SJCRH30 (cell line): ENCODE measurements around the gene CACNA1B. TPM values are rescaled to one million over a fixed set of nuclear protein-coding genes. Genes with fewer than 3 reads are reported as not detected.

Source experiments
- DNase-seq, 2 experiments: peaks; one replicate each; pipeline ENCODE4 v3.0.0-alpha.2; 2015 to 2020
- H3K27ac ChIP-seq: fragments of 250-450 bp; sonication (Bioruptor Pico); 2 replicates; pipeline ENCODE4 v1.5.1; 2020; ENCODE audit warnings: mild to moderate bottlenecking, moderate library complexity
- H3K27me3 ChIP-seq: fragments of 250-450 bp; sonication (Bioruptor Pico); 2 replicates; pipeline ENCODE4 v1.5.1; 2020; ENCODE audit warnings: mild to moderate bottlenecking, moderate library complexity
- H3K36me3 ChIP-seq: fragments of 250-450 bp; sonication (Bioruptor Pico); 2 replicates; pipeline ENCODE4 v1.5.1; 2020; ENCODE audit warnings: mild to moderate bottlenecking, moderate library complexity
- H3K4me1 ChIP-seq: fragments of 250-450 bp; sonication (Bioruptor Pico); 2 replicates; pipeline ENCODE4 v1.5.1; 2020; ENCODE audit warnings: mild to moderate bottlenecking, moderate library complexity
- H3K4me3 ChIP-seq: fragments of 250-450 bp; sonication (Bioruptor Pico); 2 replicates; pipeline ENCODE4 v1.5.1; 2020; ENCODE audit warnings: mild to moderate bottlenecking, moderate library complexity
- H3K9me3 ChIP-seq: fragments of 250-450 bp; sonication (Bioruptor Pico); replicated peaks from 2 replicates; pipeline ENCODE4 v1.5.1; 2020; ENCODE audit warnings: mild to moderate bottlenecking, moderate library complexity
- total RNA-seq: library from RNA; depleted of rRNA; stranded (reverse); fragments of >200 nt; shearing (Covaris generic); gene quantifications from 2 replicates; pipeline ENCODE4 v1.2.3, GENCODE V29; 2014

CACNA1B gene
- total RNA-seq, 1 experiment from 2014 or later = 0.02 TPM

- no peak overlapping the region for H3K27ac ChIP-seq
- no peaks in the 10 kb centered on the region for H3K36me3 ChIP-seq
- H3K27me3 ChIP-seq = peaks cover 3% of the 10 kb centered on the region; the same call in 1 of the 2 replicates
- no peak for DNase-seq
- no peaks in the 10 kb centered on the region for H3K4me1 ChIP-seq
- H3K9me3 ChIP-seq = no peaks in the 10 kb centered on the region
- H3K4me3 ChIP-seq = no peak overlapping the region
These were observed 184.6 kb downstream of the CACNA1B start for GRCh38 chr9:138062196-138062595.

DNA sequence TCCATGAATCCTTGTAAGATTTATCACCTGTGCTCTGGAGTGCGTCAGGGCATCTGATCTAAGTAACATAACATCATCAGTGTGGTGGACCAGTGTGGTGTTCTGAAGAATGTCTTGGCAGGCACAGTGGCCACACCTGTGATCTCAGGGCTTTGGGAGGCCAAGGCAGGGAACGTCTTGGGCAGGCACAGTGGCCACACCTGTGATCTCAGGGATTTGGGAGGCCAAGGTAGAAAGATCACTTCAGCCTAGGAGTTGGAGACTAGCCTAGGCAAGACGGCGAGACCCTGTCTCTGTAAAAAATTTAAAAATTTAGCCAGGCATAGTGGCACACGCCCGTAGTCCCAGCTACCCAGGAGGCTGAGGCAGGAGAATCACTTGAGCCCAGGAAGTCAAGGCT, 185.5 kb downstream of the CACNA1B start:
- Histone ChIP-seq H3K4me3 (no peak overlapping the region), H3K9me3 (no peaks in the 10 kb centered on the region), H3K27me3 (peaks cover 11% of the 10 kb centered on the region; the same call in 1 of the 2 replicates), H3K27ac (no peak overlapping the region), H3K36me3 (no peaks in the 10 kb centered on the region), H3K4me1 (no peaks in the 10 kb centered on the region)
- DNase-seq = no peak

DNA sequence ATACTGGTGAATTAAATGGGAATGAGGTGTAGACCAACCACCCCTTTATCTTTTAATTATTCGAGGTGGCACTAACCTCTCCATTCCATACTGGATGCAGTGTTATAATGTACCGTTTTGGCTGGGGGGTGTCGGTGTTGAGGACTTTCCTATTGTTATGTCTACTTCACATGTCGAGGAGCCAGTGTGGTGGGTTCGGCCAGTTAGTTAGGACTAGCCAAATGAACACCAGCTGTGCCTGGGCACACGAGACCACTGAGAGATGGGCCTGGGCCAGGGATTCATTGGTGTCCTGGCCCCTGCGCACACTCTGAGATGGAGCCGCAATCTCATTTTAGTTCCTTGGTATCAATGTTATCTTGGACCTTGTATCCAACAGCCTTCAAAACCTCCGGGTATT, 186.2 kb downstream of the CACNA1B start:
- no peaks in the 10 kb centered on the region for H3K36me3 ChIP-seq
- no peaks in the 10 kb centered on the region for H3K9me3 ChIP-seq
- no peaks in the 10 kb centered on the region for H3K4me1 ChIP-seq
- no peak overlapping the region for H3K4me3 ChIP-seq
- H3K27me3 ChIP-seq = peaks cover 11% of the 10 kb centered on the region; the same call in 1 of the 2 replicates
- DNase-seq = no peak
- no peak overlapping the region for H3K27ac ChIP-seq

DNA sequence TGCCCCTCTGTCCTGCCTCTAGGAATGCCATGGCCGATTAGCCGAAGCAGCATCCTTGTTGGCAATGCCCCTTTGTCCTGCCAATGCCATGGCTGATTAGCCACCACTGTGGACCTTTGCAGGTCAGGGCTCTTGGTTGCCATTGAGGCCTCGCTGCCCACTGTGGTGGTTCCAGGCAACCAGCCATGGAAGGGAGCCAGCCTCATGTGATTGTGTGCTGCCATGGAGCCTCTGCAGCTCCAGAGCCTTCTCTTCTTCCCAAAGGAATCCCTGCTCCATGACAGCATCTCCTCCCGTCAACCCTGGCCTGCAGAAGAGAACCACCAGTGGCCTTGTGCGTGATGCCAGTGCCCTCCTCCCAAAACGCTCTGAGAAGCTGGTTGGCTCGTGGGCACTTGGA, 187.0 kb downstream of the CACNA1B start:
- no peak overlapping the region for H3K27ac ChIP-seq
- peaks cover 18% of the 10 kb centered on the region; the same call in 1 of the 2 replicates for H3K27me3 ChIP-seq
- H3K4me3 ChIP-seq = no peak overlapping the region
- H3K4me1 ChIP-seq = no peaks in the 10 kb centered on the region
- no peaks in the 10 kb centered on the region for H3K36me3 ChIP-seq
- no peaks in the 10 kb centered on the region for H3K9me3 ChIP-seq
- no peak for DNase-seq

GRCh38 chr9:138065287-138065686, 187.7 kb downstream of the CACNA1B start:
- H3K4me1 ChIP-seq = no peaks in the 10 kb centered on the region
- H3K36me3 ChIP-seq = no peaks in the 10 kb centered on the region
- no peaks in the 10 kb centered on the region for H3K9me3 ChIP-seq
- H3K4me3 ChIP-seq = no peak overlapping the region
- no peak overlapping the region for H3K27ac ChIP-seq
- H3K27me3 ChIP-seq = peaks cover 18% of the 10 kb centered on the region; the same call in 1 of the 2 replicates
- DNase-seq = no peak

DNA sequence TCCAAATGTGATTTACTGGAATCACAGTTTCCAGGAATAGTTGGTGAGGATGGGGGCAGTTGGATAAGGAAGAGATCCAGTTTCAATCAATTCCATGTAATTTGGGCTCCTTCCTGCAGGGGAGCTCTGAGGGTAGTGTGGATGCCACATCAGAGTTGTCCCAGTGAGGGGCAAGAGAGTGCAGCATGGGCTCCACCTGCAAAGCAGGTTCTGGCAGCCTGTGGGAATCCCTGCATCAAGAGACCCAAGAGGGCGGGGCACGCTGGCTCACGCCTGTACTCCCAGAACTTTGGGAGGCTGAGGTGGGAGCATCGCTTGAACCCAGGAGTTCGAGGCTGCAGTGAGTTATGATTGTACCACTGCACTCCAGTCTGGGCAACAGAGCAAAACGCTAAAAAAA, 188.5 kb downstream of the CACNA1B start:
- H3K36me3 ChIP-seq = no peaks in the 10 kb centered on the region
- no peaks in the 10 kb centered on the region for H3K4me1 ChIP-seq
- no peak overlapping the region for H3K27ac ChIP-seq
- peaks cover 18% of the 10 kb centered on the region; the same call in 1 of the 2 replicates for H3K27me3 ChIP-seq
- no peak overlapping the region for H3K4me3 ChIP-seq
- H3K9me3 ChIP-seq = no peaks in the 10 kb centered on the region
- no peak for DNase-seq

DNA sequence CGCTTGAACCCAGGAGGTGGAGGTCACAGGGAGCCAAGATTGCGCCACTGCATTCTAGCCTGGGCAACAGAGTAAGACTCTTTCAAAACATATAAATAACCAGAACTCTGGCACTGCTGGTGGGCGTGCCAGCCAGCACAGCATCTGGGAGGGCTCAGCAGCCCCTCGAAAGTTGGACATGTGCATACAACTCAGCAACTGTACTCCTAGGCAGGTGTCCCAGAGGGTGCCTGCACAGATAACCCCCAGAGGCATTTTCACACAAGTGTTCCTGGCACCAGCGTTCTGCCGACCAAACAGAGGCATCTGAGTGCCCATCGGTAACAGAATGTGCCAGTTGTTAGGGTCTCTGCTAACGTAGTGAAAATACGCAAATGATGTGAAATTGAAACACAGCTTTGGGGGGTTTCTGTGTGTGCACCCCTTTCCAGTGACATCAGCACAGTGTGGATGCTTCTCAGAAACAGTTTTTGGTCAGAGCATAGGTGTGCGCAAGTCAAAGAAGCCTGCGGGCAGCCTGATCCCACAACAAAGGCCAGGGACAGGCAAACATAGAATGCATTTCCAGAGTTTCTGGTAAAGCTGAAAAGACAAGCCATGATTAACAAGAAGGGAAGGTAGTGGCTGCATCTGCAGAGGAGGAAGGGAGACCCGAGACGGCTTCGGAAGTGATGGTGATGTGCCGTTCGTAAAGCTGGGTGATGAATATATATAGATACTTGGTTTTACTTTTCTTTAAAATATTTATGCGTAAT, 190.2 kb downstream of the CACNA1B start:
- Histone ChIP-seq H3K36me3 (no peaks in the 10 kb centered on the region), H3K9me3 (no peaks in the 10 kb centered on the region), H3K27me3 (peaks cover 23% of the 10 kb centered on the region; the same call in 1 of the 2 replicates), H3K27ac (no peak overlapping the region), H3K4me1 (no peaks in the 10 kb centered on the region), H3K4me3 (no peak overlapping the region)
- DNase-seq = no peak

- H3K4me3 ChIP-seq = no peak overlapping the region
- no peak overlapping the region for H3K27ac ChIP-seq
- no peaks in the 10 kb centered on the region for H3K4me1 ChIP-seq
- H3K9me3 ChIP-seq = no peaks in the 10 kb centered on the region
- H3K36me3 ChIP-seq = no peaks in the 10 kb centered on the region
- DNase-seq = no peak
- peaks cover 23% of the 10 kb centered on the region; the same call in 1 of the 2 replicates for H3K27me3 ChIP-seq
These were observed 191.0 kb downstream of the CACNA1B start for GRCh38 chr9:138068601-138069035.

GRCh38 chr9:138069731-138070456, 192.3 kb downstream of the CACNA1B start:
- Histone ChIP-seq H3K27ac (no peak overlapping the region), H3K4me3 (no peak overlapping the region), H3K9me3 (no peaks in the 10 kb centered on the region), H3K36me3 (no peaks in the 10 kb centered on the region), H3K4me1 (no peaks in the 10 kb centered on the region), H3K27me3 (peaks cover 23% of the 10 kb centered on the region; the same call in 1 of the 2 replicates)
- DNase-seq = no peak

DNA sequence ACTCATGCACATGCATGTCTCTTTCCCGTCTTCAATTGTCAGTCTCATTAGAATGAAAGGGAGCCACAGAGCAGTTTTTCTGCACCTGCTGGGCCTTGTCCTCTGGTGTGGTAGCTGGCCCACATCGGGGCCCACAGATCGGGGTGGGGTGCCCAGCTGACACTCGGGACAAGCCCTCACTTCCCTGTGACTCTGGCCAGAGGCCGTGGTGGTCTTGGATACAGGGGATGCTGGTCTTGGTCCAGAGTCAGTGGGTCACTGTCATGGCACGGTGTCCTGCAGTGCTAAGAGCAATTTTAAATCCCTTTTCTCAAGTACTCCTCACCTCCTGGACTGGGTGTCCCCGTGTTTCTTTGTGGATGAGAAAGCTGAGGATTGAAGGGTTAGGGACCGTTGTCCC, 193.2 kb downstream of the CACNA1B start:
- DNase-seq = no peak

DNA sequence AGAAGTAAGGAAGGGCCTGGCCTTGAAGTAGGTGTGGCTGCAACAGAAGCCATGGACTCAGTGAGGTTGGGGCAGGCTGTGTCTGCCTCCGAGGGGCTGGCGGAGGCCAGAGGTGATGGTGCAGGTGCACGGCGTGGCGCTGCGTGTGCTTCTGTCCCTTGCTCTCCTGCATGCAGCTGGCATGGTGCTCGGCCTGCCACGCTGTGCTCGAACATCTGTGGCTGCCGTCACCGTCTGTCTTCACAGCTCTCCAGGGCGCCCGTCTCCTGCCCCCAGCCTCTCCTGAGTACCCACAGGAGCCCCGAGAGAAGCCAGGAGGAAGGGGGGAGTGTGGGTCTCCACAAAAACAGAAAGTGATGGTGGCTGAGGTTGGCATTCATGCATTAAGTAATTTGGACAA, 193.7 kb downstream of the CACNA1B start:
- Histone ChIP-seq H3K36me3 (no peaks in the 10 kb centered on the region), H3K27ac (no peak overlapping the region), H3K4me3 (no peak overlapping the region), H3K27me3 (peaks cover 23% of the 10 kb centered on the region; the same call in 1 of the 2 replicates), H3K4me1 (no peaks in the 10 kb centered on the region), H3K9me3 (no peaks in the 10 kb centered on the region)
- no peak for DNase-seq

More for the DNA sequence above, 193.2 kb downstream of the CACNA1B start:
- Histone ChIP-seq H3K4me1 (no peaks in the 10 kb centered on the region), H3K9me3 (no peaks in the 10 kb centered on the region), H3K27me3 (peaks cover 23% of the 10 kb centered on the region; the same call in 1 of the 2 replicates), H3K36me3 (no peaks in the 10 kb centered on the region), H3K4me3 (no peak overlapping the region), H3K27ac (no peak overlapping the region)

DNA sequence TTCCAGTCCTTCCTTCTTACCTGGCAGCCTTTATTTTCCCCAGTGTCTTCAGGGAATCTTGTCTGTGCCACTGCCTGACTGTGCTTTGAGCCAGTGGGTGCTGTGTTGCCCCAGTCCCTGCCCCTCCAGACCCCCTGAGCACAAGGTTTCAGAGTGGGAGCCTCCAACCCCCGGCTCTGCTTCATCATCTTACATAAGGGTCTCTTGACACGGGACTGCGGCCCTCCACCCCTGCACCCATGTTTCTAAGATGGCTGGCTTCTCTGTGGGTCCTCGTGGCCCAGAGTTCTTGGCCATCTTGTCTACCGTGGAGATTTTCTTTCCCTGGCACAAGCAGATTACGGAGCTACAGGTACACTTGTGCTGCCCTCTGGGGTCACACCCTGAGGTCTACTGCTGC, 194.1 kb downstream of the CACNA1B start:
- H3K27ac ChIP-seq = no peak overlapping the region
- H3K36me3 ChIP-seq = no peaks in the 10 kb centered on the region
- no peak overlapping the region for H3K4me3 ChIP-seq
- DNase-seq = no peak
- H3K9me3 ChIP-seq = no peaks in the 10 kb centered on the region
- no peaks in the 10 kb centered on the region for H3K4me1 ChIP-seq
- H3K27me3 ChIP-seq = peaks cover 23% of the 10 kb centered on the region; the same call in 1 of the 2 replicates

- DNase-seq = no peak
- no peaks in the 10 kb centered on the region for H3K9me3 ChIP-seq
- H3K4me1 ChIP-seq = no peaks in the 10 kb centered on the region
These were observed 194.7 kb downstream of the CACNA1B start for GRCh38 chr9:138072161-138072842.

DNA sequence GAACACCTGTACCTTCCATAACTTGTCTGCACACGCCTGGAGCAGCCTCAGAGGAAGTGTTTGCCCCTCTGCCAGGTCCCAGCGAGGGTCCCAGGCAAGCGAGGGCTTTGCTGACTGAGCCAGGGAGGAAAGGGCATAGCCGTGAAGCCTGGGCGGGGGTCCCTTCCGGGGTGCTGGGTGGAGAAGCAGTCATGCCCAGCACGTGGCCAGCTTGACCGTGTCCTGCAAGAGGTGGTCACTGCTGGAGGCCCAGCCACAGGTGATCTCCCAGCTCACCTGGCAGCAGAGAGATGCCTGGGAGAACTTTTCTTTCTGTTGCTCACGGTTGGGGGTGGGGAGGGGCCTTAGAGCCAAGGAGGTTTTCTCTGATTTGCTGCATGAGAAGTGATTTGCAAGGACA, 195.3 kb downstream of the CACNA1B start:
- peaks cover 13% of the 10 kb centered on the region; the same call in 1 of the 2 replicates for H3K27me3 ChIP-seq
- H3K4me1 ChIP-seq = no peaks in the 10 kb centered on the region
- H3K36me3 ChIP-seq = no peaks in the 10 kb centered on the region
- H3K4me3 ChIP-seq = no peak overlapping the region
- DNase-seq = no peak
- H3K9me3 ChIP-seq = no peaks in the 10 kb centered on the region
- no peak overlapping the region for H3K27ac ChIP-seq

More at GRCh38 chr9:138072161-138072842, 194.7 kb downstream of the CACNA1B start:
- peaks cover 19% of the 10 kb centered on the region; the same call in 1 of the 2 replicates for H3K27me3 ChIP-seq
- H3K4me3 ChIP-seq = no peak overlapping the region
- no peaks in the 10 kb centered on the region for H3K36me3 ChIP-seq
- no peak overlapping the region for H3K27ac ChIP-seq

DNA sequence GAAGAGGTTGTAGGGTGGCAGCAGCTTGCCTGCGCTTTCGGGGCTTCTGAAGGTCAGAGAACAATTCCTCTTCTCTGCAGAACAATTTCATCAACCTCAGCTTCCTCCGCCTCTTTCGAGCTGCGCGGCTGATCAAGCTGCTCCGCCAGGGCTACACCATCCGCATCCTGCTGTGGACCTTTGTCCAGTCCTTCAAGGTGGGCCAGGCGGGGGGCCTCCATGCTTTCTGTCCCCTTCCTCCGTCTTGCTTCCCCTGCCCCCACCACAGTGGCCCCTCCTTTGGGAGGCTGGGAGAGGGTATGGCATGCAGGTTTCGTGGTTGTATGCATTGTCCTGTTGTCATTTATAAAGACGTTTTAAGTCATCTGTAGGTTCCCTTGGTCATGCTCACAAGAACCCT, 195.8 kb downstream of the CACNA1B start:
- no peak overlapping the region for H3K27ac ChIP-seq
- no peaks in the 10 kb centered on the region for H3K36me3 ChIP-seq
- H3K4me1 ChIP-seq = no peaks in the 10 kb centered on the region
- H3K27me3 ChIP-seq = peaks cover 12% of the 10 kb centered on the region; the same call in 1 of the 2 replicates
- no peaks in the 10 kb centered on the region for H3K9me3 ChIP-seq
- H3K4me3 ChIP-seq = no peak overlapping the region
- no peak for DNase-seq
